OCI-LY3 (cell line): ENCODE measurements around the gene DNAJC6.

ENCODE experiments used
- H2AFZ ChIP-seq: fragments of 200-600, 300-600 bp; shearing (Covaris generic); 2 replicates; pipeline ENCODE4 v1.6.0; 2014; ENCODE audit warnings: antibody characterized with exemption, low read depth, low read length
- H3K27ac ChIP-seq: fragments of 200-600, 300-600 bp; sonication (generic); 2 replicates; pipeline ENCODE4 v1.5.1; 2014; ENCODE audit warnings: mild to moderate bottlenecking, low read length, moderate library complexity, mixed read lengths
- H3K27me3 ChIP-seq: fragments of 200-600, 300-600 bp; sonication (generic); 2 replicates; pipeline ENCODE4 v1.6.1; 2014; ENCODE audit warnings: low read depth, low read length, mixed read lengths
- H3K36me3 ChIP-seq: fragments of 200-600, 300-600 bp; sonication (generic); replicated peaks from 2 replicates; pipeline ENCODE3; 2014; ENCODE audit warnings: low read depth, low read length, mixed read lengths
- H3K4me1 ChIP-seq: fragments of 300-600, 200-600 bp; sonication (generic); 2 replicates; pipeline ENCODE4 v1.6.1; 2014; ENCODE audit warnings: low read length, mixed read lengths
- H3K4me2 ChIP-seq: fragments of 200-600, 300-600 bp; sonication (generic); 2 replicates; pipeline ENCODE4 v1.6.1; 2014; ENCODE audit warnings: low read length, mixed read lengths
- H3K4me3 ChIP-seq: fragments of 300-600, 200-600 bp; sonication (generic); 2 replicates; pipeline ENCODE4 v1.5.1; 2014; ENCODE audit warnings: antibody characterized with exemption, mild to moderate bottlenecking, low read length, moderate library complexity
- H3K79me2 ChIP-seq: fragments of 300-600, 200-600 bp; shearing (Covaris generic); 2 replicates; pipeline ENCODE4 v1.6.1; 2014; ENCODE audit warnings: mild to moderate bottlenecking, low read length, mixed read lengths
- H3K9ac ChIP-seq: fragments of 300-600, 200-600 bp; shearing (Covaris generic); 2 replicates; pipeline ENCODE4 v1.6.0; 2014; ENCODE audit warnings: mild to moderate bottlenecking, low read length, moderate library complexity
- H3K9me3 ChIP-seq: fragments of 200-600, 300-600 bp; shearing (Covaris generic); 2 replicates; pipeline ENCODE4 v1.6.1; 2014; ENCODE audit warnings: low read length, mixed read lengths; ENCODE audit not compliant: insufficient read depth
- H4K20me1 ChIP-seq: fragments of 200-600, 300-600 bp; sonication (generic); 2 replicates; pipeline ENCODE4 v1.6.1; 2016; ENCODE audit warnings: low read length, mixed read lengths; ENCODE audit not compliant: insufficient read depth
- CTCF ChIP-seq: fragments of 200-600, 300-600 bp; sonication (generic); IDR thresholded peaks from 2 replicates; pipeline ENCODE4 v1.5.1; 2014; ENCODE audit warnings: antibody characterized with exemption, low read length, low read depth
- EZH2phosphoT487 ChIP-seq: fragments of 200-600 bp; shearing (Covaris generic); IDR thresholded peaks from 2 replicates; pipeline ENCODE4 v1.6.1; 2018; ENCODE audit warnings: antibody characterized with exemption, mixed run types, low read depth

Gene DNAJC6

DNA sequence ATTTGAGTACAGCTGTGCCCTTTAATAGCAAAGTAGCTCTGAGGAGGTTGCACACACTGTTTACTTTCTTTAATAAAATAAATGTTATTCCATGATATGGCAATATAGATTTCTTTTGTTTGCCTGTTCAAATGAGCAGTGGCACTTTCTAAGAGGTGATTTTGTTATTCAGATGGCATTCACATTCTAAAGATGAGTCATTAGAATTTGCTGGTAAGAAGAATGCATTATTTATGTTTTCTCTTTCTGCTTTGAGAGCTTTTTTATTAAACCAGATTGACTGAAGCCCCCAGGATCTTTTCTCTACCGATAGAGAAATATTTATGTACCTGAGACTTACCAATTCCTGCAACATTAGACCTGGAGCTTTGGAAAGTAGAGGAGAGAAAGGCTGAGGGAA is 100.0 kb downstream of the DNAJC6 start:
- H3K27ac ChIP-seq, result no peak overlapping the region
- no peak overlapping the region for H3K9ac ChIP-seq
- no peak overlapping the region for H2AFZ ChIP-seq
- H3K4me1 ChIP-seq, result no peaks in the 10 kb centered on the region
- H3K4me3 ChIP-seq, result no peak overlapping the region
- H3K9me3 ChIP-seq, result no peaks in the 10 kb centered on the region
- no peaks in the 10 kb centered on the region for H4K20me1 ChIP-seq
- no peaks in the 10 kb centered on the region for H3K27me3 ChIP-seq
- H3K79me2 ChIP-seq, result no peaks in the 10 kb centered on the region
- H3K36me3 ChIP-seq, result no peaks in the 10 kb centered on the region
- H3K4me2 ChIP-seq, result no peak overlapping the region
- TF ChIP-seq CTCF (no peak), EZH2phosphoT487 (no peak)

DNA sequence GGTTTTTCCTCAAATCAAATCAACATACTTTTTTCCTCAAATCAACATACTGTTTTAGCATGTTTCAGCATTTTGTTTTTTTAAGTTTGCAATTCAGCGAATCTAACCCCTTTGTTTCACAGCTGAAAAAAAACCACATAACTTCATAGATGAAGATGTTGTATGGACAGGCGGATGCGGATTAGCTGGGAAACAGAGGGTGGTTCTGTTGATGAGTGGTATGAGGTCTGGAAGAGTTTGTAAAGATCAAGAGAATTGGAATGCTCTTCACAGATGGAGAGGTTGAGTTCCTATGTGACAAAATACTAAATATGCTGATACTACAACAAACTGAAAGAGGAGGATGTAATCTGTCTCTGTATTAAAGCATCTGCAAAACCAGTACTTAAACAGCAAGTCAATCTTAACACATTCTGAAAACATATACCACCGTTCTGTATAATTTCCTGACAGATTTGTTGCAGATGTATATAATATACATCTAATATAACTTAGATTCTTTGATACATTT is 100.5 kb downstream of the DNAJC6 start:
- no peak for TF ChIP-seq CTCF
- TF ChIP-seq EZH2phosphoT487, result no peak
- Histone ChIP-seq H2AFZ (no peak overlapping the region), H3K9ac (no peak overlapping the region), H3K27ac (no peak overlapping the region), H4K20me1 (no peaks in the 10 kb centered on the region), H3K9me3 (no peaks in the 10 kb centered on the region), H3K4me2 (no peak overlapping the region), H3K79me2 (no peaks in the 10 kb centered on the region), H3K36me3 (no peaks in the 10 kb centered on the region), H3K27me3 (no peaks in the 10 kb centered on the region), H3K4me3 (no peak overlapping the region), H3K4me1 (no peaks in the 10 kb centered on the region)

DNA sequence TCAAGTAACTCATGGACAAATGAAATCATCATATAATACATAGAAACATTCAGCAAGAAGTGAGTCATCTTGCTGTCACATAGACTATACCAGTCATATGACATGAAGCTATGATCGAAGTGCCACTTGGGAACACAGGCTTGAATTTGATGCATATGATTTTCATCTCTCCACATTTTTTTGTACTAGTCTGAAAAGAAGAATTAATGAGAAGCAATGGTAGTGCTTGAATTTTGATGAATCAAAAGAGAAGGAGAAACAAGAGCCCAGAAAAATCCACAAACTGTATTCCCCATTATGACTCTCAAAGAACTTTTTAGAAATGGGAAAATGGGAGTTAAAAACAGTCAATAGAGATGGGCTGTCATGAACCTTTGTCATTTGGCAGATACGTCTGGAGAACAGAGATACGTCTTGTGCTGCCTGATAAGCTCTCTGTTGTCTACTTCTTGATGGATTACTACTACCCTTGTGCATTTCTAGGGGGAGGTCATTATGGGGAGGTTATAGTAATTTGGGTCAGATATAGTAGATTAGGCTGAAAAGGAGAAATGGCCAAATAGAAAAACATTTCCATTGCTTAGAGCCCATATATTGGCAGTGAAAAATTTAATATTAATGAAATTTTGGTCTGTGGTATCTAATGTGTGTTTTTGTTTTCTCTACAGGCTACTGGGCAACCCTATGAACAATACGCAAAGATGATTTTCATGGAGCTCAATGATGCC is 103.1 kb downstream of the DNAJC6 start:
- Histone ChIP-seq H3K9ac (no peak overlapping the region), H4K20me1 (no peaks in the 10 kb centered on the region), H3K36me3 (no peaks in the 10 kb centered on the region), H3K79me2 (no peaks in the 10 kb centered on the region), H3K4me3 (no peak overlapping the region), H3K27ac (no peak overlapping the region), H3K9me3 (no peaks in the 10 kb centered on the region), H3K4me1 (no peaks in the 10 kb centered on the region), H3K4me2 (no peak overlapping the region), H3K27me3 (no peaks in the 10 kb centered on the region), H2AFZ (no peak overlapping the region)
- TF ChIP-seq EZH2phosphoT487 (no peak), CTCF (no peak)

- H3K27ac ChIP-seq, result no peak overlapping the region
- H3K9ac ChIP-seq, result no peak overlapping the region
- no peaks in the 10 kb centered on the region for H3K4me1 ChIP-seq
- TF ChIP-seq CTCF (no peak), EZH2phosphoT487 (no peak)
- H3K79me2 ChIP-seq, result no peaks in the 10 kb centered on the region
- no peaks in the 10 kb centered on the region for H3K9me3 ChIP-seq
- no peak overlapping the region for H3K4me2 ChIP-seq
- no peaks in the 10 kb centered on the region for H4K20me1 ChIP-seq
- H3K4me3 ChIP-seq, result no peak overlapping the region
- H3K36me3 ChIP-seq, result no peaks in the 10 kb centered on the region
- no peaks in the 10 kb centered on the region for H3K27me3 ChIP-seq
- H2AFZ ChIP-seq, result no peak overlapping the region
Measured at GRCh38 chr1:65412984-65413375, 103.6 kb downstream of the DNAJC6 start.
